MM.1S (cell line): ENCODE measurements around the gene KIF1C.
A peak's percentile ranks its signal among the peaks of the same experiment; 100 is the strongest.

Source experiments
- DNase-seq: peaks from one replicate; pipeline ENCODE4 v3.0.0-alpha.2; 2015
- H2AFZ ChIP-seq: fragments of 300-600 bp; sonication (generic); 2 replicates; pipeline ENCODE4 v1.6.0; 2016; ENCODE audit warnings: antibody characterized with exemption, low read length
- H3F3A ChIP-seq: fragments of 300-600 bp; sonication (generic); 2 replicates; pipeline ENCODE4 v1.6.1; 2016; ENCODE audit warnings: mild to moderate bottlenecking, antibody characterized with exemption, low read length, moderate library complexity, mixed read lengths; ENCODE audit not compliant: insufficient read depth
- H3K27ac ChIP-seq: fragments of 300-600 bp; sonication (generic); 2 replicates; pipeline ENCODE4 v1.5.1; 2016; ENCODE audit warnings: mild to moderate bottlenecking, low read length
- H3K27me3 ChIP-seq: fragments of 300-600 bp; sonication (generic); replicated peaks from 2 replicates; pipeline ENCODE4 v1.6.0; 2016; ENCODE audit warnings: low read length; ENCODE audit not compliant: insufficient read depth
- H3K36me3 ChIP-seq: fragments of 300-600 bp; sonication (generic); replicated peaks from 2 replicates; pipeline ENCODE4 v1.6.1; 2016; ENCODE audit warnings: mild to moderate bottlenecking, low read length, mixed read lengths; ENCODE audit not compliant: insufficient read depth
- H3K4me1 ChIP-seq: fragments of 300-600 bp; sonication (generic); 2 replicates; pipeline ENCODE4 v1.6.1; 2016; ENCODE audit warnings: low read length, mixed read lengths
- H3K4me2 ChIP-seq: fragments of 300-600 bp; sonication (generic); 2 replicates; pipeline ENCODE4 v1.6.0; 2016; ENCODE audit warnings: low read depth, low read length
- H3K4me3 ChIP-seq: fragments of 300-600 bp; sonication (generic); 2 replicates; pipeline ENCODE4 v1.5.1; 2016; ENCODE audit warnings: low read length, mixed read lengths
- H3K79me2 ChIP-seq: fragments of 300-600 bp; sonication (generic); 2 replicates; pipeline ENCODE4 v1.6.1; 2016; ENCODE audit warnings: mixed run types, low read length, mixed read lengths
- H3K9ac ChIP-seq: fragments of 300-600 bp; sonication (generic); 2 replicates; pipeline ENCODE4 v1.6.1; 2016; ENCODE audit warnings: low read length, mixed read lengths
- H3K9me2 ChIP-seq: fragments of 300-600 bp; sonication (generic); replicated peaks from 2 replicates; pipeline ENCODE4 v1.6.1; 2016; ENCODE audit warnings: mild to moderate bottlenecking, low read length, mixed read lengths; ENCODE audit not compliant: insufficient read depth
- H3K9me3 ChIP-seq: fragments of 300-600 bp; sonication (generic); replicated peaks from 2 replicates; pipeline ENCODE4 v1.6.1; 2016; ENCODE audit warnings: mild to moderate bottlenecking, low read length, mixed read lengths; ENCODE audit not compliant: insufficient read depth
- H4K20me1 ChIP-seq: fragments of 300-600 bp; sonication (generic); 2 replicates; pipeline ENCODE4 v1.6.1; 2016; ENCODE audit warnings: mild to moderate bottlenecking, low read length, moderate library complexity, mixed read lengths; ENCODE audit not compliant: insufficient read depth
- CTCF ChIP-seq: fragments of 300-600 bp; sonication (generic); IDR thresholded peaks from 2 replicates; pipeline ENCODE4 v1.5.1; 2016; ENCODE audit warnings: antibody characterized with exemption, low read length, mixed read lengths
- EZH2 ChIP-seq: fragments of 300-600 bp; sonication (generic); optimal IDR thresholded peaks from 2 replicates; pipeline ENCODE3; 2017; ENCODE audit warnings: low read depth, mild to moderate bottlenecking, antibody characterized with exemption, low read length, mixed read lengths
- EZH2phosphoT487 ChIP-seq: fragments of 300-600 bp; sonication (generic); IDR thresholded peaks from 2 replicates; pipeline ENCODE4 v1.6.1; 2018; ENCODE audit warnings: antibody characterized with exemption, low read length

Gene KIF1C

GRCh38 chr17:4951486-4951885, 46.3 kb upstream of the KIF1C start:
- Histone ChIP-seq H3K4me2 (peak overlapping the region; percentile 97; the same call in 1 of the 2 replicates), H3K4me3 (no peak overlapping the region), H3K36me3 (no peaks in the 10 kb centered on the region), H3K9me2 (no peaks in the 10 kb centered on the region), H3K79me2 (peaks cover 24% of the 10 kb centered on the region), H3K9me3 (no peaks in the 10 kb centered on the region), H4K20me1 (peaks cover 7% of the 10 kb centered on the region), H3K9ac (no peak overlapping the region), H3K27ac (no peak overlapping the region), H3K4me1 (peaks cover 15% of the 10 kb centered on the region; the same call in 1 of the 2 replicates), H2AFZ (no peak overlapping the region), H3F3A (peaks cover 33% of the 10 kb centered on the region), H3K27me3 (no peaks in the 10 kb centered on the region)
- no peak for DNase-seq
- no peak for TF ChIP-seq EZH2
- TF ChIP-seq CTCF, result no peak

- H2AFZ ChIP-seq, result no peak overlapping the region
- H3K4me2 ChIP-seq, result no peak overlapping the region
- no peak overlapping the region for H3K9ac ChIP-seq
- H4K20me1 ChIP-seq, result no peaks in the 10 kb centered on the region
- no peaks in the 10 kb centered on the region for H3K9me2 ChIP-seq
- peaks cover 6% of the 10 kb centered on the region; the same call in 1 of the 2 replicates for H3K79me2 ChIP-seq
- H3K4me1 ChIP-seq, result peaks cover 14% of the 10 kb centered on the region; the same call in 1 of the 2 replicates
- no peak overlapping the region for H3K27ac ChIP-seq
- H3K36me3 ChIP-seq, result no peaks in the 10 kb centered on the region
- H3K9me3 ChIP-seq, result no peaks in the 10 kb centered on the region
- no peak overlapping the region for H3K4me3 ChIP-seq
- peaks cover 18% of the 10 kb centered on the region for H3F3A ChIP-seq
- no peaks in the 10 kb centered on the region for H3K27me3 ChIP-seq
- no peak for DNase-seq
- TF ChIP-seq EZH2phosphoT487, result no peak
- TF ChIP-seq EZH2, result no peak
- no peak for TF ChIP-seq CTCF
These were observed 44.2 kb upstream of the KIF1C start for GRCh38 chr17:4953451-4953961.

GRCh38 chr17:4955091-4955490, 42.7 kb upstream of the KIF1C start:
- Histone ChIP-seq H3K9ac (no peak overlapping the region), H3K9me2 (no peaks in the 10 kb centered on the region), H2AFZ (no peak overlapping the region), H3K4me3 (no peak overlapping the region), H4K20me1 (no peaks in the 10 kb centered on the region), H3K79me2 (peaks cover 5% of the 10 kb centered on the region; the same call in 1 of the 2 replicates), H3K27me3 (no peaks in the 10 kb centered on the region), H3K9me3 (no peaks in the 10 kb centered on the region), H3K36me3 (no peaks in the 10 kb centered on the region), H3K4me2 (no peak overlapping the region), H3F3A (peaks cover 5% of the 10 kb centered on the region; the same call in 1 of the 2 replicates), H3K27ac (no peak overlapping the region), H3K4me1 (peaks cover 14% of the 10 kb centered on the region; the same call in 1 of the 2 replicates)
- DNase-seq, result no peak
- TF ChIP-seq CTCF, result no peak
- TF ChIP-seq EZH2phosphoT487, result no peak
- TF ChIP-seq EZH2, result no peak
